ACHN (cell line): ENCODE data around the gene ZNF552.

Experiments
- DNase-seq: peaks from one replicate; pipeline ENCODE4 v3.0.0-alpha.2; 2015
- in situ Hi-C: cut with HindIII; loops from 2 replicates; pipeline ENCODE4 v1.10.0; 2017; ENCODE audit warnings: low sequenced_read_pairs, low pct_ligation_motif_present, low pct_unique_long_range_greater_than_20kb

The ZNF552 gene

DNA sequence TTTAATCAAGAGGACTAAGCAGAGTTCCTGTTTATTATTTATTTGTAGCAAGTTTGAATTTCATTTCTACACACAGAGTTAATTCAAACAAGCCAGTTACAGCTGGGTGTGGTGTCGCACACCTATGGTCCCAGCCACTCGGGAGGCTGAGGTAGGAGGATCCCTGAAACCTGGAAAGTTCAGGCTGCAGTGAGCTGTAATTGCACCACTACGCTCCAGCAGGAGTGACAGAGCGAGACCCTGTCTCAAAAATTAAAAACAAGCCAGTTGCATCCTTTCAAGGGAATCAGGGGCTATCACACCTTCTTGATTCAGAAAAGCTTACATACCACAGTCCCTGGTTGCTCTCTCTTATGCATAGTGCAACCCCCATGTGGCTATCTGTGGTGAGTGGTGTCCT, 25.4 kb downstream of the ZNF552 start:
- DNase-seq = no peak
- in situ Hi-C loops = no loop called here

DNA sequence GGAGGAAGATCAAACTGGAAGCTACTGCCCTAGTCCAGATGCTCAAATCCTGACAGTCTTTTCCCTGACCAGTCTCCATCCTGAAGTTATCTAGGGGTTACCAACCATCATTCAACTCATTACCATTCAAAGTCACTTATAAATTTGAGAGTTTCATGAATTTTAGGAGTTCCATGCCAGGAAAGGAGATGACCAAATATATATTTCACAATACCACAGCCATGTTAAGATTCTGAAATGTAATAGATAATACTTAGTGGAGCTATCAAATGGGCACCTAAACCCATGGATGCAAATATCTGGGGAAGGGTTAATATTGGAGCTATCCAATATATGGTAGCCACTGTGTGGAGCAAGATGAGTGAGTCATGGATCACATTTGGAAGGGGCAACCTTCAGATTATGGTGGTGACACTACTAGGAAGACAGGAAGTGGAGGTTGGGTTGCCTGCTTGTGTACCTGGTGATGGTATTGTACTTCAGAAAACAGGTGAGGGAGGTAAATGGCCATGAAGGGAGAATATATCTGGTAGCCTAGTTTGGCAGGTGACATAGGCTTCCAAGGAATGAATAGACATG, 26.5 kb downstream of the ZNF552 start:
- in situ Hi-C loops = no loop called here
- DNase-seq = no peak

DNA sequence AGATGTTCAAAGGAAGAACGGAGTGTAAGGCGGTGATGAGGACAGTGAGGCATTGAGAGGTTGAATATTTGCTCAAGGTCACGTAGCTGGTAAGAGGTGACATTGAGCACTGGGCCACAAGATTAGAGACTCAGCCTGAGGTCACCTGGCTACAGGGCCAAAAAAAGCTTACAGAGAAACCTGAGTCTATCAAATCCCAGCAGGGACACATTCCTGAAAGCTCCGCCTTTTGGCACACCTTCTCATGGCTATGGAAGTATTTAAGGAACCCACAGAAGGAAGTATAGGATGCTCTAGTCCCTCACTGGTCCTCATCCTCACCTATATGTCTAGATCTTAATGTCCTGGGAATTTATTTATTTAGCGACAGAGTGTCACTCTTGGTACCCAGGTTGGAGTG, 27.8 kb downstream of the ZNF552 start:
- no peak for DNase-seq
- in situ Hi-C loops = no loop called here

DNA sequence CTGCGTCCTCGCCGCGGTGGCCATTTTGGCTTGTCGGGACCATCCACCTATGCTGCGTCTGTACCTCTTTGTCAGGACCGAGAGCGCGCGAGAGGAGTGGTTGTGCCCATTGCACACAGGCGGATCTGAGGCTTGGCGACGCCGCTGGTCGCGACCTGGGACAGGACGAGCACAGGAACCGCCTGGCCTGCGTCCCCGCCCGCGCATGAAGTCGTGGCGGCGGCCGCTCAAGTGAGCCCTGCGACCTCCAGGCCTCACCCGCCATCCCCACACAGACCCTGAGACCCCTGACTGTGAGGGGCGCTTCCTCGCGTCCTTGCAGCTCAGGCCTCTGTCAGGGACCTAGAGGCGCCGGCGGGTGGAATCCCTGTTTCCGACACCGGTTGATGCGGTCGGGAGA, 28.4 kb downstream of the ZNF552 start:
- DNase-seq = no peak
- in situ Hi-C loops = no loop called here

DNA sequence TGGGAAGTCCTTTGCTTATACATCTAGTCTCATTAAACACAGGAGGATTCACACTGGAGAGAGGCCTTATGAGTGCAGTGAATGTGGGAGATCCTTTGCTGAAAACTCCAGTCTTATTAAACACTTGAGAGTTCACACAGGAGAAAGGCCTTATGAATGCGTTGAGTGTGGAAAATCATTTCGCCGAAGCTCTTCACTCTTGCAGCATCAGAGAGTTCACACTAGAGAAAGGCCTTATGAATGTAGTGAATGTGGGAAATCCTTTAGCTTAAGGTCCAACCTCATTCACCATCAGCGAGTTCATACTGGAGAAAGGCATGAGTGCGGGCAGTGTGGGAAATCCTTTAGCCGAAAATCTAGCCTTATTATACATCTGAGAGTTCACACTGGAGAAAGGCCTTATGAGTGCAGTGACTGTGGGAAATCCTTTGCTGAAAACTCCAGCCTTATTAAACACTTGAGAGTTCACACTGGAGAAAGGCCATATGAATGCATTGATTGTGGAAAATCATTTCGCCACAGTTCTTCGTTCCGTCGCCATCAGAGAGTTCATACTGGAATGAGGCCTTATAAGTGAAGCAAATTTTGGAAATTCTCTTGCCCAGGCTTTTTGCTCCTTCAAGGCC, 35.4 kb downstream of the ZNF552 start:
- in situ Hi-C loops = no loop called here
- peak; percentile 7 for DNase-seq

DNA sequence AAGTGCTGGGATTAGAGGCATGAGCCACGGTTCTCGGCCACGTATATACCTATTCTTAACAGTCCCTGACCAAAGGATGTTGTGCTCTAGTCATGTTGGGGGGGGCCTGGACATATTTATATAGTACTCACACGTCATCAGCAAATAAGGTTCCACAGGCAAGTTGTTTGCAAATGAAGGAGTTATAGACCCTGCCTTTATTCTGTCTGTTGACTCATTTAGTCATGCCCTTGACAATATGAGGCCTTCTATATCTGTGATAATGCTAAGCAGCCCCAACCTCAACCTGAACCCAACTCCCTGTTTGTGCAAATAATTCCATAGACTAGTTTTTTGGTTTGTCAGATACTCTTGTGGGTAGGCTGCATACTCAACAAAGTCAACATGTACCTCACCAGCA, 36.4 kb downstream of the ZNF552 start:
- in situ Hi-C loops = no loop called here
- DNase-seq = no peak

DNA sequence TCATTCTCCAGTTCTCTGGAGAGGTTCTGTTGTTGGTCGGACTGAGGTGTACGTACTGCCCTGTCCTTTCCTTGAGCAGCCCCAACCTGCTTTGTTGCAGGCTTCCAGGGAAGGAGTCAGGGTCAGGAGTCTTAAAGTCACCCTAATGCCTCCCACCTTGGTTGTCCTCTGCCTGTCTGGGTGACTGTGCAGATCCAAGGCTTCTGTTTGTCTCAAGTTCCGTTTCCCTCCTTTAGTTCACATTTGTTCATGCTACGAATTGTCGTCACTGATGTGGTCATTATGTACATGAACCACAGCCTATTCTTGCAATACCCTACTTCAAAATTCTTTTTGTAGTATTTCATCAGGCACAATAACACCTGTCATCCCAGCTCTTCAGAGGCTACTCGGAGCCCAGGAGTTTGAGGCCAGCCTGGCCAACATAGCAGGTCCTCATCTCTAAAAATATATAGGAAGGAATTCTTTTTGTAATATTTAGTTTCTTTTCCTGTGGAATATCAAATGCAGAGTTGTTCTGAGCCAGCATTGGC, 37.9 kb downstream of the ZNF552 start:
- in situ Hi-C loops = no loop called here
- no peak for DNase-seq

DNA sequence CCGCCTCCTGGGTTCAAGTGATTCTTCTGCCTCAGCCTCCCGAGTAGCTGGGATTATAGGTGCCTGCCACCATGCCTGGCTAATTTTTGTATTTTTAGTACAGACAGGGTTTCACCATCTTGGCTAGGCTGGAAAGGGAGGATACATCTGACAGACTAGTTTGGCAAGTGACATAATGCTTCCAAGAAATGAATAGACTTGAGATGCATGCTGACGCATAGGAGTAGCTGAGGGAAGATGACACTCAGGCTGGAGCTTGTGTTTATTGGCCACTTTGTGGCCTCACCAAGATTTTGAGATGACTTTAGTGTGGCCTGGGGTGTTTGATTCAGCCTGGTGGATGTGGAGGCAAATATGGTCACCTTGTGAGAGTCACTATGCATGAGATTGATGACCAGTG, 41.2 kb downstream of the ZNF552 start:
- in situ Hi-C loops = no loop called here
- no peak for DNase-seq

DNA sequence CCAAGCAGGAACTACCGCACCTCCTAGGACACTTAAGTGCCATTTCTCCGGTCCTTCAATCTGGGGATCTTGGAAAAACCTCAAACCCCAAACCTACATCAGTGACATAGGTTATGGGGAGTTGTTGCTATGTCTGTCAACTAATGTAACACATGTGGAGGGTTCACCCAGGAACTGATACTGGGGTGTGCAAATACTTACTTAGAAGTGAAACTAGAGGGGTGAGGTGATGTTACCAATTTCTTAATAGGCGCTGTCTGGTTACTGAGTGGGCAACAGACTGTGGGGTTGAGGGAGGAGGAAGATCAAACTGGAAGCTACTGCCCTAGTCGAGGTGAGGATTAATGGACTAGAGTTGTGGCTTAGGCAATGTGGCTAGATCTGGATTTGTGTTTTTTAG, 43.3 kb downstream of the ZNF552 start:
- in situ Hi-C loops = no loop called here
- no peak for DNase-seq

DNA sequence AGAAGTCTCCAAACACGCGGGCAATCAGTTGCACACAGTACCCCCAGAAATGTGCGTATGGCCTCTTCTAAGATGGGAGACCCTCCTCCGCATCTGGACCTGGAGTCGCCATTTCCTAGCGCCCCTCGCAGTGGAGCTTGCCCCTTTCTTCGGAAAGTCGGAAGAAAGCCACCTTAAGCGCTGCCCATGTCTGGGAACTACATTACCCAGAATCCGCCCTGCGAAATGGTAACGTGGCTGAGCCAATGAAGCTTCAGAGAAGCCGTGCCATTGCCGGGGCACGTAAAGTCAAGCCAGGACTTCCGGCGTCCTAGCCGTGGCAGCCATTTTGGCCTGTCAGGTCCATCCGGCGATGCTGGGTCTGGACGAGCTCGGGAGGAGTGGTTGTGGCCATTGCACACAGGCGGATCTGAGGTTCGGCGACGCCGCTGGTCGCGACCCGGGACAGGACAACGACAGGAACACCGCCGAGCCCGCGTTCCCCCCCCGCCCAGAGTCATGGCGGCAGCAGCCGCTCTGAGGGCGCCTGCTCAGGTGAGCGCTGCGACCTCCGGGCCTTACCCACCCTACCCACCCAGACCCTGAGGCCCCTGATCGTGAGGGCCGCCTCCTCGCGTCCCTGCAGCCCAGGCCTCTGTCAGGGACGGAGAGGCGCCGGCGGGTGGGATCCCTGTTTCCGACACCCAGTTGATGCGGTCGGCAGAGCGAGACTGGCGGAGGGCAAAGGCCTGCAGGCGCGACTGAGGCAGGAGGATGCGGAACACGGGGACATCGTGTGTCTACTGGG, 45.2 kb downstream of the ZNF552 start, which contains the start of gene ZNF586:
TSS of gene ZNF586 (plus strand) at position 332 of the 787 bp plus-strand sequence. CDS start at position 499, 167 bp downstream.
- DNase-seq = peak; percentile 91

DNA sequence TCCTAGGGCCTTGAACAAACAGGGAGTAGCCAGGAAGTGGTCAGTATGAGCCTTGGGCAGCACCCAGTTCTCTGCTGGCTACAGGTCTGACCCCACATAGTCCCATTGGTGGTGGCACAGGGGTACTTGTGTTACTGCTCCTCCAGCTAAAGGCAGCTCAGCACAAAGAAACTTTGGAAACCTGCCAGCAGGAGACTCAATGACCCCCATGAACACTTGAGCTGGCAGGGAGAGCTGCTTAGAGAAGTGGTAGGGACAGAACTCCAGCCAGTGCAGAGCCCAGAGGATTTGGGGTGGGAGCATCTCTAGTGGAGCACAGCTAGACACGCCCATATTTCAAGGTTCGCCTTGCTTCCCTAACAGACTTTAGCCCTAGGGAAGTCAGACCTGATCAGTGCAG, 55.6 kb downstream of the ZNF552 start:
- in situ Hi-C loops = no loop called here

More for the DNA sequence above, 45.2 kb downstream of the ZNF552 start, which contains the start of gene ZNF586:
- in situ Hi-C loops = no loop called here

DNA sequence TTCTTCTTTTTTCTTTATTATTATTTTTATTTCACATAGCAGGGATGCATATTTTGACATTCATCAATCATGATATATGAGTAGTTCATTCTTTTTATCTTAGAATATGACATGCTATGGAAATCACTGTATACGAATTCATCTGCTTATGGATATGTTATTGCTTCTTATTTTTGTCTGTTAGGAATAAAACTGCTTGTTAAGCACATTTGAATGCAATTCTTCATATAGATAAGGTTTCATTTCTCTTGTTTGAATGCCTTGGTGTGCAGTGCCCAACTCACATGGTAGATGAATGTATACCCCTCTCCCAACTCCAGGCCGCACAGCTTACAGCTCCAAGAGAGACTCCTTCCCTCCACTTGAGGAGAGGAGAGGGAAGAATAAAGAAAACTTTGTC, 56.8 kb downstream of the ZNF552 start:
- in situ Hi-C loops = no loop called here
- DNase-seq = no peak

More for the DNA sequence above, 55.6 kb downstream of the ZNF552 start:
- no peak for DNase-seq
